Heart right ventricle (tissue), 16 donors: Measurements from ENCODE around the gene BCAN. TPM values are rescaled to one million over a fixed set of nuclear protein-coding genes. Genes with fewer than 3 reads are reported as not detected.
A peak's percentile ranks its signal among the peaks of the same experiment; 100 is the strongest.

Experiments used
- ATAC-seq, 8 donors: fragments of 200-7000 bp; cut with Tn5 transposase; one replicate each; pipeline ENCODE4 v1.9.1; 2020; ENCODE audit warnings: mild to moderate bottlenecking in 8 of 8, moderate library complexity in 8 of 8, moderate number of reproducible peaks in 1 of 8
- DNase-seq, 2 donors: peaks; one replicate each; pipeline ENCODE4 v3.0.0-alpha.2; 2020
- H3K27ac ChIP-seq, 10 donors: fragments of 200-600 bp; sonication (generic) in 2 of 10; one replicate each; pipeline versions ENCODE4 v1.5.0 to v1.8.0; 2020 to 2022; ENCODE audit warnings: mild to moderate bottlenecking in 3 of 10
- H3K27me3 ChIP-seq, 7 donors: fragments of 200-600 bp; one replicate each; pipeline ENCODE4 v1.8.0; 2021 to 2022; ENCODE audit warnings: mild to moderate bottlenecking in 2 of 7
- H3K36me3 ChIP-seq, 9 donors: fragments of 200-600 bp; sonication (generic) in 1 of 9; one replicate each; pipeline versions ENCODE4 v1.5.0 to v1.8.0; 2020 to 2022; ENCODE audit warnings: mild to moderate bottlenecking in 2 of 9
- H3K4me1 ChIP-seq, 9 donors: fragments of 200-600 bp; sonication (generic) in 1 of 9; one replicate each; pipeline versions ENCODE4 v1.5.0 to v1.8.0; 2020 to 2022; ENCODE audit warnings: mild to moderate bottlenecking in 4 of 9
- H3K4me3 ChIP-seq, 10 donors: fragments of 200-600 bp; sonication (generic) in 2 of 10; one replicate each; pipeline versions ENCODE4 v1.5.0 to v1.8.0; 2020 to 2022; ENCODE audit warnings: mild to moderate bottlenecking in 7 of 10, moderate library complexity in 2 of 10
- H3K9me3 ChIP-seq, 11 donors: fragments of 200-600 bp in 10 of 11; sonication (generic) in 2 of 11; one replicate each; pipeline versions ENCODE4 v1.5.0 to v1.8.0; 2013 to 2022; ENCODE audit warnings: mild to moderate bottlenecking in 2 of 11, control low read depth in 1 of 11, moderate library complexity in 1 of 11
- WGBS, 2 donors: extraction: QIAGEN DNeasy Blood & Tissue Kit; methylation state at CpG; one replicate each; pipeline ENCODE4 v1.1.7; 2013; ENCODE audit warnings: inconsistent platforms in 1 of 2; 5-methylcytosine and 5-hydroxymethylcytosine counted together
- intact Hi-C, 10 donors: fragments of 100-400 bp; cut with DNase I; formaldehyde crosslinking; loops; one replicate each; pipeline versions ENCODE4 v1.11.1 to v1.14.2; 2022
- polyA plus RNA-seq, 2 donors: library from polyadenylated mRNA; stranded (reverse); fragments of 200-250 nt; gene quantifications; one replicate each; pipeline ENCODE4 v1.2.3, GENCODE V29; 2013
- total RNA-seq, 10 donors: library from RNA; stranded (reverse); fragmentation: NEBNext Ultra II Directional in 3 of 10; extraction: Animal tissue kit (Norgen Biotek cat#: 25700) in 3 of 10; gene quantifications; one replicate each; pipeline versions ENCODE4 v1.2.1 to v1.2.4, GENCODE V29; 2021 to 2023
- TF ChIP-seq, protein P1 (sequence below), 9 donors: fragments of 200-600 bp; sonication (generic) in 2 of 9; IDR thresholded peaks; one replicate each; pipeline versions ENCODE4 v1.5.0 to v1.8.0; 2021 to 2022; ENCODE audit warnings: antibody characterized with exemption in 9 of 9, mild to moderate bottlenecking in 5 of 9, moderate library complexity in 1 of 9
- donor health status: Arrhythmogenic right ventricular cardiomyopathy.
- donor health status: ischemic (EF 13 %, LVEDD 7.1; RV severe dilation, severe dysfunction).
- donor health status: healthy with polysubstance abuse.
- donor health status: DM: no; HTN: yes; CAD: no.
- donor health status: DM: no; HTN: no; CAD: no.
- donor health status: ischemic (EF 25% LVEDD 6.9; RV normal size, moderate dysfunction).
- donor health status: ischemic (EF 25% LVEDD 5.7; RV mildly dilated, moderate dysfunction).
- donor health status: healthy.
- donor health status: DM: yes; HTN: yes; CAD: no.
- donor health status: Ischemic cardiomyopathy.
- donor health status: ischemic (EF 35%, LVEDD 5.7; RV mildly dilated, moderate dysfunction).
- donor health status: nonischemic (EF 11% LVEDD 7.7; RV severe dilation, severe dysfunction).
- donor health status: DM: yes; HTN: yes; CAD: no.
- donor health status: PGD.
- donor health status: ischemic (EF 29% LVEDD 5.4; RV normal size, mild dysfunction).
- donor health status: nonischemic (EF 23%, LVEDD 6.1; RV moderate dilation, normal function).

Gene BCAN
- total and polyA plus RNA-seq, 12 donors = 0.14 to 0.52 (median 0.24) TPM; not detected in 4

DNA sequence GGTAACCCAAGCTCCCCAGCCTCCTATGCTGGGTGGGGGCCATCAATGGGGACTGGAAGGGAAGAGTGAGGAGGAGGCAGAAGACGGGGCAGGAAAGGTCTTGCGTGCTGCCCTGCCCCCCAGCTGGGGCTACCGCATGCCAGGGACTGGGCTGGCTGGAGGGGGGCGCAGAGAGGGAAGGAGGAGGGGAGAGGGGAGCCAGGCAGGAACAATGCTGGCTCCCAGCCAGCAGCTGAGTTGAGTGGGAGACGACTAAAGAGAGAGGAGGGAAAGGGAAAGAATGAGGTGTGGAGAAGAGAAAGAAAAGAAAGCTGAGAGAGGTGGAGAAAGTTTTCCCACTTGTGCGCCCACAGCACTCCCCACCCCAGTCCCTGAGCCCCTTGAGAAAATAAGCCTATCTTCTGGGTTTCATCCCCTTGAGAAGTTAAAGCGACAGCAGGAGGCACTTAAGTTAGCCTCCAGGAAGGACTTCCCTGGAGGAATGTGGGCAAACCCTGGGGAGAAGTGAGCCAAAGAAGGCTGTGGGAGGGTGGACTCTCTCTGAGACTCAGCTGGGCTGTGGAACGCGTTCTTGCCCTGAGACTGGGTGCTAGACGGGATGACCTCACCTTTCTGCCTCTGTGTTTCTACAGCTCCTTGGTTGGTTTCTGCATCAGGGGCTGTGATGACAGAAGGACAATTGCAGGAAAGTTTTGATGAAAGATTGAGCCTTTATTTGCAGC, 48.2 kb downstream of the BCAN start:
- intact Hi-C loops = loop anchor here (1.0 to 10.0 kb wide), 11 partner anchors 31 to 235 kb away; partner anchors contain the start of genes NTRK1 (in 4 of the 10), LRRC71 (in 2 of the 10) and INSRR (in 1 of the 10)
- no peak for DNase-seq
- no peaks in the 10 kb centered on the region for H3K9me3 ChIP-seq
- TF ChIP-seq, protein P1, sequence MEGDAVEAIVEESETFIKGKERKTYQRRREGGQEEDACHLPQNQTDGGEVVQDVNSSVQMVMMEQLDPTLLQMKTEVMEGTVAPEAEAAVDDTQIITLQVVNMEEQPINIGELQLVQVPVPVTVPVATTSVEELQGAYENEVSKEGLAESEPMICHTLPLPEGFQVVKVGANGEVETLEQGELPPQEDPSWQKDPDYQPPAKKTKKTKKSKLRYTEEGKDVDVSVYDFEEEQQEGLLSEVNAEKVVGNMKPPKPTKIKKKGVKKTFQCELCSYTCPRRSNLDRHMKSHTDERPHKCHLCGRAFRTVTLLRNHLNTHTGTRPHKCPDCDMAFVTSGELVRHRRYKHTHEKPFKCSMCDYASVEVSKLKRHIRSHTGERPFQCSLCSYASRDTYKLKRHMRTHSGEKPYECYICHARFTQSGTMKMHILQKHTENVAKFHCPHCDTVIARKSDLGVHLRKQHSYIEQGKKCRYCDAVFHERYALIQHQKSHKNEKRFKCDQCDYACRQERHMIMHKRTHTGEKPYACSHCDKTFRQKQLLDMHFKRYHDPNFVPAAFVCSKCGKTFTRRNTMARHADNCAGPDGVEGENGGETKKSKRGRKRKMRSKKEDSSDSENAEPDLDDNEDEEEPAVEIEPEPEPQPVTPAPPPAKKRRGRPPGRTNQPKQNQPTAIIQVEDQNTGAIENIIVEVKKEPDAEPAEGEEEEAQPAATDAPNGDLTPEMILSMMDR (IDR thresholded peaks at IDR 0.05) = no peak
- H3K27me3 ChIP-seq = peaks cover 0 to 88% (median 52%) of the 10 kb centered on the region in 7 donors
- H3K27ac ChIP-seq = no peak overlapping the region
- peak overlapping the region in 2 of 10 donors; percentile 26 to 36 for H3K4me3 ChIP-seq
- peaks cover 0 to 26% (median 17%) of the 10 kb centered on the region in 9 donors for H3K4me1 ChIP-seq
- 23 to 28% methylated on average over 10 of the region's 10 CpGs for WGBS, 2 donors
- no peaks in the 10 kb centered on the region for H3K36me3 ChIP-seq
- ATAC-seq = peak in 5 of 8 donors; percentile 4 to 29 (median 18)

DNA sequence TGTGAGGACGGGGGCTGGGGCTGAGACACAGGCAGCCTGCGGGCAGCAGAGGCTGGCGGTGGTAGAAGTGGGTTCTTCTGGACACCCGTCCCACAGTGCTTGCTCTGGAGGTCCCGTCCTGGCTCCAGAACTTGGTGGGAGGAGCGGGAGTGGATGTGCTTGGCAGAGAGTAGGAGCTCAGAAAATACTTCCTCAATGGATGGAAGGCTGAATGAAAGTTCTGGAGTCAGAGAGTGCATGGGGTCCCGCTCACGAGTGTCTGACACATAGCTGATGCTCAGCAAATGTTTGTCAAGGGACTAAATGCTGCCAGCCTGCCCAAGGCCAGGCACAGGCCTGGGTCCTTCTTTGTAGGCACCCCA, 48.7 kb downstream of the BCAN start:
- 71 to 76% methylated on average over 8 of the region's 8 CpGs for WGBS, 2 donors
- Histone ChIP-seq H3K36me3 (no peaks in the 10 kb centered on the region), H3K4me3 (no peak overlapping the region), H3K27ac (no peak overlapping the region), H3K9me3 (no peaks in the 10 kb centered on the region), H3K27me3 (peaks cover 0 to 86% (median 47%) of the 10 kb centered on the region in 7 donors), H3K4me1 (peaks cover 0 to 26% (median 17%) of the 10 kb centered on the region in 9 donors)
- TF ChIP-seq, protein P1 (IDR thresholded peaks at IDR 0.05) = no peak
- intact Hi-C loops = loop anchor here in 8 of 10 donors (2.0 to 10.0 kb wide), 6 partner anchors 30 to 234 kb away; partner anchors contain the start of genes NTRK1 (in 3 of the 8), INSRR (in 1 of the 8) and LRRC71 (in 1 of the 8)
- ATAC-seq (no peak), DNase-seq (no peak)

DNA sequence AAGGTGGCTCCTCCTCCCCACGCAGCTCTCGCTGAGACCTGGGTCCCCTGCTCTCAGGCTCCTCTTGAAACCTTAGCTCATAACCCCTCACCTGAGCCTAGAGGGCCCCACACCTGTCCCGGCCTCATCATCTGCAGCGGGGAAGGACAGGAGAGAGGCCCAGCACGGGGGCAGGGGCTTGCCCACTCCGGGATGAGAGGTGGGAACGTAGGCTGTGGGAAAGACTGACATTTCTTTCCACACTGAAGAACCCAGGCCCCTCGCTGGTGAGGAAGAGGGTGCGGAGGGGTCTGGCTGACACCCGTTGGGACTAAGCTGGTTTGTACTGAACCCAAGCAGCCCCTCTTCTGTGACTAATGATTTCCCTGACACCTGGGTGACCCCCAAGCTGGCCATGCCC, 49.3 kb downstream of the BCAN start:
- Histone ChIP-seq H3K36me3 (no peaks in the 10 kb centered on the region), H3K27ac (no peak overlapping the region), H3K9me3 (no peaks in the 10 kb centered on the region), H3K27me3 (peaks cover 0 to 80% (median 42%) of the 10 kb centered on the region in 7 donors), H3K4me3 (no peak overlapping the region), H3K4me1 (peaks cover 0 to 26% (median 17%) of the 10 kb centered on the region in 9 donors)
- DNase-seq (no peak), ATAC-seq (no peak)
- 81 to 88% methylated on average over 10 of the region's 10 CpGs for WGBS, 2 donors
- intact Hi-C loops = loop anchor here in 8 of 10 donors (2.0 to 10.0 kb wide), 6 partner anchors 30 to 234 kb away; partner anchors contain the start of genes NTRK1 (in 3 of the 8), INSRR (in 1 of the 8) and LRRC71 (in 1 of the 8)
- TF ChIP-seq, protein P1 (IDR thresholded peaks at IDR 0.05) = no peak

DNA sequence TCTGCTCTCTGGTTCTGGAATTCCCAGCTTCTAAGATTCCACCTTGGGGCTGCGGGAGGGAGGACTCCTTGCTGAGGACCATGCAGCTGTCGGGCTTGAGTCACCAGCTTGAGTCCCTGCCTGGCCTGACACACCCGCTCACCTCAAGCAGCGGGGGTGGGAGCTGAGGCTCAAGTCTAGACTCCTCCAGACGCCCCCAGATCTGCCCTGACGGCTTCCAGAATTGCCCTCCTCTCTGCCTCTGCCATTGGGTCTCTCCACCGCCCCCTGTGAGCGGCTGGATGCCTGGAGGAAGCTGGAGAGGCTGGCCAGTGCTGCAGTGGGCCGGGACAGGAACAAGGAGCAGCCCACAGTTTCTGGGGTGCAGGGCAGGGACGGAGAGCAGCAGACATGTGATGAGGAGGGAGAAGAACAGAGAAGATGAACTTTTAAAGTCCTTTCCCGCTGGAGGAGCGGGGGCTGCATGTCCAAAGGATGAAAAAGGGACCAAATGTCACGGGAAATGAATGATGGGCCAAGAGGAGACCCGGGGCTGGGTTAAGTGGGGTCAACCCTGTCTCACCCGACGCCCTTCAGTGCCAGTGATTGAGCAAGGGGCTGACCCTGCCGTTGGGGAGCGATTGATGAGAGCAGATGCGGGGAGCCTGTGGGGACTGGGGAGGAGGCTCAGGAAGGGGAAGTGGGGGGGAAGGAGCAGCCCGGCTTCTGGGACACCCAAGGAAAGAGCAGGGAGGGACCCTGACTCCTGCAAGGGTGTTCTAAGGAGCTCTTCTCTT, 49.9 kb downstream of the BCAN start:
- Histone ChIP-seq H3K27me3 (peaks cover 0 to 74% (median 42%) of the 10 kb centered on the region in 7 donors), H3K27ac (no peak overlapping the region), H3K4me3 (no peak overlapping the region), H3K36me3 (no peaks in the 10 kb centered on the region), H3K9me3 (no peaks in the 10 kb centered on the region), H3K4me1 (peaks cover 0 to 26% (median 17%) of the 10 kb centered on the region in 9 donors)
- ATAC-seq = no peak
- TF ChIP-seq, protein P1 (IDR thresholded peaks at IDR 0.05) = no peak
- 46 to 56% methylated on average over 20 of the region's 20 CpGs for WGBS, 2 donors
- no peak for DNase-seq
- intact Hi-C loops = loop anchor here in 8 of 10 donors (2.0 to 10.0 kb wide), 6 partner anchors 29 to 233 kb away; partner anchors contain the start of genes NTRK1 (in 3 of the 8), INSRR (in 1 of the 8) and LRRC71 (in 1 of the 8)
